GM18526 (cell line): ENCODE measurements around the gene INMT.

ENCODE experiments used
- POLR2A ChIP-seq: IDR thresholded peaks from 3 replicates; pipeline ENCODE4 v1.6.1; 2011; ENCODE audit not compliant: insufficient read length; ENCODE audit errors: extremely low read depth

Gene INMT

GRCh38 chr7:30738026-30738915 is 13.7 kb upstream of the INMT start:
- no peak for TF ChIP-seq POLR2A

DNA sequence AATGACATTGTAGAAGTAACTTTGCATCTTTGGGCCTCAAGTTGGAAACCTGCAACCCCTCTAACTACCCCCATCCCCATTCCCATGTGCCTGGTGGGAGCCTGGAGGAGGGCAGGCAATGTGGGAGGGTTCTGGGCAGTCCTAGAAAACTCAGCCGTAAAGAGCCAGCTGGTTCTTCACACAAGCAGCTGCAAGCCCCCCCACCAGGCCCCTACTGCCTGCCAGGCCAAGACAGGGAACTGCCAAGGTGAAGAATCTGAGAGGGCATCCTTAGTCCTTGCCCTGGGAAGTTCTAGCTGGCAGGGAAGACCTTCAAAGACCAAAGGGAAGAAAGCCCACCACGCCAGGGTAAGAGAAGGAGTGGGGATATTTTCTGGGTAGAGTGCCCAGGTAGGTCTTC is 12.2 kb upstream of the INMT start:
- TF ChIP-seq POLR2A: no peak

DNA sequence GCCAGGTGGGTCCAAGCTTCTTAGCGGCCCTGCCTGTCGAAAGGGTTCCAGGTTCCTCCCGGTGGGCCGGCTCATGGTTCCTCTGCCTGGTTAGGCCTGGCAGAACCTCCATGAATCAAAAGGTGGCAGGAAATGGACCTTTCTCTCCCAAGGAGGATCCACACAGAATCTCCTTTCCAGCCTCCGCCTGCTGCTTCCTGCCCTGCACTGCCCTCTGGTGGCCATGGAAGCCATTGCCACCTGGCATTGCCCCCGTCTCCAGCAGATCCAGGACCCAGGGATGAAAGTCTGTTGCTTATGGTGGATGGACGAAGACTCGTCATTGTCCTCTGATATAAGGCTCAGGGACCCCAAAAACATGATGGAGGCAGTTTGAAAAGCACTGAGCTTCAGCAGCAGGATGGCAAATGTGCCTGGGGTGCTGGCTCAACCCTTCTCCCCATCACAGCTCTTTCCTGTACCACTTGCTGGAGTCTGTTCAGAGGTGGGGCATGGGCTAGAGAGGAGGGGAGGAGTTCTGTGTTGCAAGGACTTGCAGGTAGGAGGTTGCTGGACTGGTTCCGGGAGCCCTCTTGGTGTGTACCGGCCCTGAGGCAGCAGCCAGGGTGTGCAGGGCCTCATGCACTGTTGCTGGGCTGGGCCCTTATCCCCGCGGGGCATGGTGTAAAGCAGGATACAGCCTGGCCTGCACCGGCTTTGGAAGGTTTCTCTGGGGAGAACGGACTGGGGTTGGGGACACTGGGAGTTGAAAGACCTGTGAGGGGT is 11.3 kb upstream of the INMT start:
- no peak for TF ChIP-seq POLR2A

GRCh38 chr7:30741289-30741688 is 10.6 kb upstream of the INMT start:
- TF ChIP-seq POLR2A: no peak

- TF ChIP-seq POLR2A: no peak
Measured at GRCh38 chr7:30743371-30744074, 8.4 kb upstream of the INMT start.

- TF ChIP-seq POLR2A: no peak
Measured at GRCh38 chr7:30744075-30744417, 7.9 kb upstream of the INMT start.

- no peak for TF ChIP-seq POLR2A
Measured at GRCh38 chr7:30745261-30745941, 6.5 kb upstream of the INMT start.

GRCh38 chr7:30750010-30750409 is 1.9 kb upstream of the INMT start:
- TF ChIP-seq POLR2A: no peak

- TF ChIP-seq POLR2A: no peak
Measured at GRCh38 chr7:30750683-30751650, 968 bp upstream of the INMT start.

DNA sequence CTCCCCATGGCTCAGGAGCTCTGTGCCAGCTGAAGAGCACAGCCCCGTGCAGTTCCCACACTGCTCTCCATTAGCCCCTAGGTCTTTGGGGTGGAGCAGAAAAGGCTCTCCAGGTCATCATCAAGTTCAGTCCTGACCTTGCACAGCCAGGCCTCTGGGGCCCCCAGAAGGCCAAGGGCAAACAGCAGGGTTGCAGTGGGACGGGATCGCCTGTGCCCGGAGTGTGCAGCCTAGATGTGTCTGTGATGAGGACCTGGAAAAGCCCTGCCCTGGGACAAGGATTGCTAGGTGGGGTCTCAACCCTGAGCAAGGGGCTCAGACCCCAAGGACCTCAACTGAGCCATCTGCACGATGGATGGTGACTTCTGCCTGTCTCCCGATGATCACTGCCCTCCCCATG is 549 bp downstream of the INMT start:
- TF ChIP-seq POLR2A: no peak

GRCh38 chr7:30752979-30753378 is 1.0 kb downstream of the INMT start:
- no peak for TF ChIP-seq POLR2A

GRCh38 chr7:30754315-30754877 is 2.5 kb downstream of the INMT start:
- TF ChIP-seq POLR2A: no peak

GRCh38 chr7:30755384-30756154 is 3.6 kb downstream of the INMT start:
- TF ChIP-seq POLR2A: no peak
